ENCODE measurements around the gene RARB. TPM values are rescaled to one million over a fixed set of nuclear protein-coding genes. Genes with fewer than 3 reads are reported as not detected.

RARB gene
- total and polyA plus RNA-seq, 9 donors, result 12.0 to 23.2 (median 16.1) TPM

- Histone ChIP-seq H3K27ac (ENCODE audit: low read length) (peak overlapping the region; percentile 74), H3K9me3 (replicated peaks; ENCODE audit: control insufficient read depth, low read depth, low read length) (peaks cover 4% of the 10 kb centered on the region), H3K27me3 (ENCODE audit: control insufficient read depth, insufficient read depth, low read length) (no peaks in the 10 kb centered on the region), H3K4me3 (ENCODE audit: low read length) (no peak overlapping the region), H3K4me1 (ENCODE audit: control insufficient read depth, insufficient read depth, low read length) (peaks cover 6% of the 10 kb centered on the region), H3K36me3 (ENCODE audit: control insufficient read depth, insufficient read depth, low read length) (no peaks in the 10 kb centered on the region)
- DNase-seq, result peak; percentile 88
- WGBS (ENCODE audit: insufficient coverage), result 44% methylated on average over 4 of the region's 7 CpGs
Observed at GRCh38 chr3:25536521-25537391, 108.7 kb downstream of the RARB start.

- Histone ChIP-seq H3K9me3 (replicated peaks; ENCODE audit: control insufficient read depth, low read depth, low read length) (peaks cover 3% of the 10 kb centered on the region), H3K27ac (ENCODE audit: low read length) (no peak overlapping the region), H3K36me3 (ENCODE audit: control insufficient read depth, insufficient read depth, low read length) (no peaks in the 10 kb centered on the region), H3K4me1 (ENCODE audit: control insufficient read depth, insufficient read depth, low read length) (peaks cover 6% of the 10 kb centered on the region), H3K4me3 (ENCODE audit: low read length) (no peak overlapping the region), H3K27me3 (ENCODE audit: control insufficient read depth, insufficient read depth, low read length) (no peaks in the 10 kb centered on the region)
- WGBS (ENCODE audit: insufficient coverage), result 76% methylated on average over 2 of the region's 3 CpGs
- no peak for DNase-seq
Observed at GRCh38 chr3:25537516-25537915, 109.5 kb downstream of the RARB start.

GRCh38 chr3:25540273-25540672, 112.2 kb downstream of the RARB start:
- peaks cover 6% of the 10 kb centered on the region for H3K4me1 ChIP-seq (ENCODE audit: control insufficient read depth, insufficient read depth, low read length)
- H3K27ac ChIP-seq (ENCODE audit: low read length), result no peak overlapping the region

GRCh38 chr3:25542492-25543039, 114.5 kb downstream of the RARB start:
- Histone ChIP-seq H3K27me3 (ENCODE audit: control insufficient read depth, insufficient read depth, low read length) (no peaks in the 10 kb centered on the region), H3K4me1 (ENCODE audit: control insufficient read depth, insufficient read depth, low read length) (peaks cover under 1% of the 10 kb centered on the region), H3K36me3 (ENCODE audit: control insufficient read depth, insufficient read depth, low read length) (no peaks in the 10 kb centered on the region), H3K27ac (ENCODE audit: low read length) (no peak overlapping the region), H3K4me3 (ENCODE audit: low read length) (no peak overlapping the region), H3K9me3 (replicated peaks; ENCODE audit: control insufficient read depth, low read depth, low read length) (no peaks in the 10 kb centered on the region)
- DNase-seq, result peak; percentile 58
- WGBS (ENCODE audit: insufficient coverage), result no CpG with 5 or more reads among the region's 1 CpG

More at GRCh38 chr3:25540273-25540672, 112.2 kb downstream of the RARB start:
- 100% methylated on average over 2 of the region's 5 CpGs for WGBS (ENCODE audit: insufficient coverage)
- Histone ChIP-seq H3K27me3 (ENCODE audit: control insufficient read depth, insufficient read depth, low read length) (no peaks in the 10 kb centered on the region), H3K9me3 (replicated peaks; ENCODE audit: control insufficient read depth, low read depth, low read length) (no peaks in the 10 kb centered on the region), H3K4me3 (ENCODE audit: low read length) (no peak overlapping the region), H3K36me3 (ENCODE audit: control insufficient read depth, insufficient read depth, low read length) (no peaks in the 10 kb centered on the region)
- no peak for DNase-seq

- Histone ChIP-seq H3K9me3 (replicated peaks; ENCODE audit: control insufficient read depth, low read depth, low read length) (no peaks in the 10 kb centered on the region), H3K27me3 (ENCODE audit: control insufficient read depth, insufficient read depth, low read length) (no peaks in the 10 kb centered on the region), H3K4me1 (ENCODE audit: control insufficient read depth, insufficient read depth, low read length) (no peaks in the 10 kb centered on the region), H3K27ac (ENCODE audit: low read length) (no peak overlapping the region), H3K36me3 (ENCODE audit: control insufficient read depth, insufficient read depth, low read length) (no peaks in the 10 kb centered on the region), H3K4me3 (ENCODE audit: low read length) (no peak overlapping the region)
- 100% methylated on average over 1 of the region's 1 CpG for WGBS (ENCODE audit: insufficient coverage)
- DNase-seq, result no peak
Observed at GRCh38 chr3:25547103-25547502, 119.0 kb downstream of the RARB start.

- no peak for DNase-seq
- no peak overlapping the region for H3K4me3 ChIP-seq (ENCODE audit: low read length)
- no peaks in the 10 kb centered on the region for H3K36me3 ChIP-seq (ENCODE audit: control insufficient read depth, insufficient read depth, low read length)
- no peaks in the 10 kb centered on the region for H3K27me3 ChIP-seq (ENCODE audit: control insufficient read depth, insufficient read depth, low read length)
- H3K4me1 ChIP-seq (ENCODE audit: control insufficient read depth, insufficient read depth, low read length), result no peaks in the 10 kb centered on the region
- no peaks in the 10 kb centered on the region for H3K9me3 ChIP-seq (replicated peaks; ENCODE audit: control insufficient read depth, low read depth, low read length)
- WGBS (ENCODE audit: insufficient coverage), result no CpG with 5 or more reads among the region's 1 CpG
- H3K27ac ChIP-seq (ENCODE audit: low read length), result no peak overlapping the region
Observed at GRCh38 chr3:25547943-25548674, 120.0 kb downstream of the RARB start.

- DNase-seq, result no peak
- H3K4me1 ChIP-seq (ENCODE audit: control insufficient read depth, insufficient read depth, low read length), result no peaks in the 10 kb centered on the region
- H3K27me3 ChIP-seq (ENCODE audit: control insufficient read depth, insufficient read depth, low read length), result no peaks in the 10 kb centered on the region
- H3K9me3 ChIP-seq (replicated peaks; ENCODE audit: control insufficient read depth, low read depth, low read length), result no peaks in the 10 kb centered on the region
- H3K4me3 ChIP-seq (ENCODE audit: low read length), result no peak overlapping the region
- no peak overlapping the region for H3K27ac ChIP-seq (ENCODE audit: low read length)
- 67% methylated on average over 1 of the region's 2 CpGs for WGBS (ENCODE audit: insufficient coverage)
- no peaks in the 10 kb centered on the region for H3K36me3 ChIP-seq (ENCODE audit: control insufficient read depth, insufficient read depth, low read length)
Observed at GRCh38 chr3:25548836-25549235, 120.8 kb downstream of the RARB start.

- Histone ChIP-seq H3K9me3 (replicated peaks; ENCODE audit: control insufficient read depth, low read depth, low read length) (no peaks in the 10 kb centered on the region), H3K36me3 (ENCODE audit: control insufficient read depth, insufficient read depth, low read length) (no peaks in the 10 kb centered on the region), H3K27me3 (ENCODE audit: control insufficient read depth, insufficient read depth, low read length) (no peaks in the 10 kb centered on the region), H3K4me1 (ENCODE audit: control insufficient read depth, insufficient read depth, low read length) (peaks cover 9% of the 10 kb centered on the region), H3K4me3 (ENCODE audit: low read length) (no peak overlapping the region), H3K27ac (ENCODE audit: low read length) (no peak overlapping the region)
- DNase-seq, result no peak
- no CpG with 5 or more reads among the region's 3 CpGs for WGBS (ENCODE audit: insufficient coverage)
Observed at GRCh38 chr3:25552251-25552650, 124.2 kb downstream of the RARB start.

- DNase-seq, result no peak
- Histone ChIP-seq H3K27ac (ENCODE audit: low read length) (no peak overlapping the region), H3K36me3 (ENCODE audit: control insufficient read depth, insufficient read depth, low read length) (no peaks in the 10 kb centered on the region), H3K27me3 (ENCODE audit: control insufficient read depth, insufficient read depth, low read length) (no peaks in the 10 kb centered on the region), H3K4me3 (ENCODE audit: low read length) (no peak overlapping the region), H3K4me1 (ENCODE audit: control insufficient read depth, insufficient read depth, low read length) (peaks cover 9% of the 10 kb centered on the region), H3K9me3 (replicated peaks; ENCODE audit: control insufficient read depth, low read depth, low read length) (no peaks in the 10 kb centered on the region)
- 80% methylated on average over 1 of the region's 7 CpGs for WGBS (ENCODE audit: insufficient coverage)
Observed at GRCh38 chr3:25554376-25554775, 126.3 kb downstream of the RARB start.
